Duodenal mucosa (tissue), 2 donors: ENCODE measurements around the gene GGNBP2.

Experiments used
- H3K27ac ChIP-seq: one replicate; pipeline ENCODE4 v1.7.0; 2013; ENCODE audit warnings: low read depth, low read length
- H3K27me3 ChIP-seq, 2 donors: one replicate each; pipeline ENCODE4 v1.7.0; 2013; ENCODE audit warnings: low read length in 2 of 2, control low read depth in 1 of 2; ENCODE audit not compliant: insufficient read depth in 2 of 2, control insufficient read depth in 1 of 2
- H3K36me3 ChIP-seq, 2 donors: one replicate each; pipeline ENCODE4 v1.7.0; 2013; ENCODE audit warnings: low read length in 2 of 2, control low read depth in 1 of 2; ENCODE audit not compliant: insufficient read depth in 2 of 2, control insufficient read depth in 1 of 2
- H3K4me1 ChIP-seq, 2 donors: one replicate each; pipeline ENCODE4 v1.7.0; 2013; ENCODE audit warnings: low read length in 2 of 2, control low read depth in 1 of 2; ENCODE audit not compliant: insufficient read depth in 2 of 2, control insufficient read depth in 1 of 2
- H3K4me3 ChIP-seq, 2 donors: one replicate each; pipeline ENCODE4 v1.7.0; 2013; ENCODE audit warnings: low read length in 2 of 2, low read depth in 1 of 2
- H3K9ac ChIP-seq, 2 donors: one replicate each; pipeline ENCODE4 v1.7.0; 2013; ENCODE audit warnings: low read length in 2 of 2, low read depth in 1 of 2
- H3K9me3 ChIP-seq, 2 donors: one replicate each; pipeline ENCODE4 v1.7.0; 2013; ENCODE audit warnings: low read length in 2 of 2, control low read depth in 1 of 2; ENCODE audit not compliant: control insufficient read depth in 1 of 2

Gene GGNBP2

DNA sequence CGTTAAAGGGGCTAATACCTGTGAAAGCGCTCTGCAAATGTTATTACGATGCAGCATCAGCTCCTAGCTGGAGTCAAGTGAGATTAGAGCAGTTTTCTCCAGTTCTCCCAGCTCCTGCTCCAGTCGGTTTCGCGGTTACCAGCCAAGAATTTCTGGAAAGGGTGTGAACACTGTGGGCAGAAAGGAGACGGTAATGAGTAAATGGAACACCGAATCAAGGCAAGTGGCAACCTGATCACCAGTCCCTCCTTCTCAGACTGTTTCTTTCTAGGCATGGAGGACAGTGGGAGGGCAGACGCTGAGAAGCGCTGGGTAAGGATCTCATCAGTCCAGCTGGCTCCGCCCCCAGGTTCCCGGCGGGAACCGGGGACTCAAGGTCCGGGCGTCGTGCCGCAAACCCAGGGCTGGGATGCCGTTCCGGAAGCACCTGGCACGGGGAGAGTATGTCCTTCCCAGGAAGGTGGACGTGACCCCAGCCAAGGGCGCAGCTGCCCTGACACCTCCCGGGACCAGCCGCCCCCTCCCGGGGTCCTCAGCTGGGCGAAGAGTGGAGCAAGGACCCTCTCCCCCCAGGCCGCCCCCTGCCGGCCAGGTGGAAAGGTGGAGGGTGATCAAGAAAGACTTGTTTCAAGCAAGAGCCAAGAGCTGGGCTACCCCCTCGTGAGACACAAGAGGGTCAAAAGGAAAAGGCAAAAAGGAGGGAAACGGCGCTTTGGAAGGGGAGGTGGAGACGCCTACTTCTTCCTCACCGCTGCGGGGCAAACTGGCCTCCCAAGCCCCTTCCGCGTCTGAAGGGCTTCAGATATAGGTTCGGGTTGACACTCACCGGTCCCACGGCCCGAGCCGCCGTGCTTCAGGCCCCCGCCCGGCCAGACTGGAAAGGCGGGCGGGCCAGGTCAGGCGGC is 10.5 kb upstream of the GGNBP2 start:
- no peaks in the 10 kb centered on the region for H3K27me3 ChIP-seq
- peak overlapping the region; percentile 85 to 98 for H3K4me3 ChIP-seq
- peak overlapping the region; percentile 97 for H3K27ac ChIP-seq
- H3K9ac ChIP-seq = peak overlapping the region; percentile 89 to 96
- peaks cover 5 to 15% of the 10 kb centered on the region in 2 donors for H3K4me1 ChIP-seq
- peaks cover 16 to 34% of the 10 kb centered on the region in 2 donors for H3K36me3 ChIP-seq
- H3K9me3 ChIP-seq = no peaks in the 10 kb centered on the region

DNA sequence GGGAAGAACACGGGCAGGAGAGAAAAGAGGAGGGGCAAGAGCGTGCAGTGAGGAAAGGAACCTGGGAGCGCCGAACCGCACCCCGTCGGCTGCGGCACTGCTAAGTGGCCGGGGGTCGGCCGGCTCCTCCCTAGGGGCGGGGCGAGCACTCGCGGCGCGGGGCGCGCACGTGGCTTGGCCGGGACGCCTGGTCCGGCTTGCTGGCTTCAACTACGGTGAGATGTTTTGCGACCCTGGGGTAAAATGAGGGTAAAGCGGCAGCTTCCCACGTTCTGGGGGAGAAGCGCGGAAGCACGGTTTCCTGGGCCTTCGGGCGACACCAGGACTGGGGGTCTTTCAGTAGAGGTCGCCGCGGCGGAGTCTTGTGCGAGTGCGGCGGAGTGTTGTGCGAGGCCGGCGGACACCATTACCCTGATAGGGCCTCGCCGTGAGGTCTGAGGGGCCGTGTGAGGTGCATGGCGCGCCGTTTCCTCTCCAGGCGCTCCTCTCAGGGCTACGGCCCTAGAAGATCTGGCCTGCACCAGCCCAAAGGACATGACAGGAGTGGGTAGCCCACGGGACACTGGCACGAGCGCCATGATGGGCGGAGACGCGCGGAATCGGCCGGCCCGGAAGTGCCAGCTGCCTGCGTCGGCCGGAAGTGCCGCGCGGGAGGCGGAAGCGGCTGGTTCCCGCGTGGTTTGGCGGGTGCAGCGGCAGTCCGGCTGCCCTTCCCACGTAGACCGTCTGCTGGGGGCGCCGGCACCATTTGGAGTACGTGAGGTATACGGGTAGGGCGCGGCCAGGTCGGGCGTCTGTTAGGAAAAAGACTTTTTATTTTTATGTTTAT is 9.7 kb upstream of the GGNBP2 start, which contains the start of the genes MYO19 and PIGW:
Gene MYO19, minus strand, starts transcription at position 29 of the 829 bp plus-strand sequence. CDS start 2,330 bp downstream, outside the sequence.
Gene PIGW, plus strand, starts transcription at position 148 of the 829 bp plus-strand sequence. CDS start 2,115 bp downstream, outside the sequence.
- H3K36me3 ChIP-seq = peaks cover 16 to 30% of the 10 kb centered on the region in 2 donors

DNA sequence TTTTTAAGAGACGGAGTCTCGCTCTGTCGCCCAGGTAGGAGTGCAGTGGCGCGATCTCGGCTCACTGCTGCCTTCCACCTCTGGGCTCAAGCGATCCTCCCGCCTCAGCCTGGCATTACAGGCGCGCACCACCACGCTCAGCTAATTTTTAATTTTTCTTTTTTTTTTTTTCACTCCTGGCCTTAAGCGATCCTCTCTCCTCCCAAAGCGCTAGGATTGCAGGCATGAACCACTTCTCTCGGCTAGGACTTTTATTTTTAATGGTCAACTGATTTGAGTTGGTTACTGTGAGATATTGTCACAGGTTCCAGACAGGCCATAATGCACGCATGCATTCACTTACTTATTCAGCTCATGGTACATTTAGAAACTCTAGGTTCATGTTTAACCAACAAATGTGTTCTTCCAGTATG is 9.0 kb upstream of the GGNBP2 start:
- Histone ChIP-seq H3K36me3 (peaks cover 16 to 30% of the 10 kb centered on the region in 2 donors), H3K27ac (no peak overlapping the region), H3K9me3 (no peaks in the 10 kb centered on the region), H3K27me3 (no peaks in the 10 kb centered on the region), H3K4me1 (peaks cover 5 to 15% of the 10 kb centered on the region in 2 donors), H3K4me3 (peak overlapping the region; percentile 85 to 98), H3K9ac (peak overlapping the region; percentile 89 to 96)

More for the DNA sequence above, 9.7 kb upstream of the GGNBP2 start, which contains the start of the genes MYO19 and PIGW:
- Histone ChIP-seq H3K4me3 (peak within 1 kb of the TSS; percentile 85 to 98), H3K9ac (peak within 1 kb of the TSS; percentile 89 to 96), H3K27me3 (no peaks in the 10 kb centered on the region), H3K9me3 (no peaks in the 10 kb centered on the region), H3K4me1 (peaks cover 5 to 15% of the 10 kb centered on the region in 2 donors), H3K27ac (peak within 1 kb of the TSS; percentile 97)

DNA sequence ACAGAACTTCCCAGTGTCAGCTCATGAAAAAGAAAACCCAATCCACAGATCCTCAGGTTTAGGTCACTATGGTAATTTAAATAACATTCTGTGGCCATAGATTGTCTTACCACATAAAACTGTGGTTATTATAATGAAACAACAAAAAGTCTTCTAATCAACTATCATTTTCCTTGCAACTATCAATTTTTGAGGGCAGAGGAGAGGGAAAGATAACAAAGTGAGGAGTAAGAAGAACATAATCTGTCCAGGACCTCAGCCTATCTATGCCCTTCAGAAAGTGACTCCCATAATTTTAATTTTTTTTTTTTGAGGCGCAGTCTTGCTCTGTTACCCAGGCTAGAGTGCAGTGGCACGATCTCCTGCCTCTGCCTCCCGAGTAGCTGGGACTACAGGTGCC is 4.0 kb upstream of the GGNBP2 start:
- peaks cover 4 to 6% of the 10 kb centered on the region in 2 donors for H3K36me3 ChIP-seq
- H3K9ac ChIP-seq = no peak overlapping the region
- no peak overlapping the region for H3K4me3 ChIP-seq
- H3K9me3 ChIP-seq = no peaks in the 10 kb centered on the region
- no peaks in the 10 kb centered on the region for H3K27me3 ChIP-seq
- H3K4me1 ChIP-seq = peaks cover 12 to 17% of the 10 kb centered on the region in 2 donors
- no peak overlapping the region for H3K27ac ChIP-seq

DNA sequence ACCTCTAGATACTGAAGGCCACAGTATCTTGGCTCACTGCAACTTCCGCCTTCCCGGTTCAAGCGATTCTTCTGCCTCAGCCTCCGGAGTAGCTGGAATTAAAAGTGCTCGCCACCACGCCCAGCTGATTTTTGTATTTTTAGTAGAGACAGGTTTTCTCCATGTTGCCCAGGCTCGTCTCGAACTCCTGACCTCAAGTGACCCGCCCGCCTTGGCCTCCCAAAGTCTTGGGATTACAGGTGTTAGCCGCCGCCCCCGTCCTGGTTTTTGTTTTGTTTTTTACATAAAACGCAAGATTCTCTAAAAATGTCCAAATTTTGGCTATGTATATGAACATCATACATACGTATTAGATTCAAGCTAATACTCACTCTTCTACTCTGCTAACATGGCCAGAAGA is 2.0 kb upstream of the GGNBP2 start:
- peaks cover 25 to 32% of the 10 kb centered on the region in 2 donors for H3K4me1 ChIP-seq
- peaks cover 0 to 7% of the 10 kb centered on the region in 2 donors for H3K36me3 ChIP-seq
- no peaks in the 10 kb centered on the region for H3K9me3 ChIP-seq
- no peaks in the 10 kb centered on the region for H3K27me3 ChIP-seq
- no peak overlapping the region for H3K9ac ChIP-seq
- no peak overlapping the region for H3K27ac ChIP-seq
- no peak overlapping the region for H3K4me3 ChIP-seq

DNA sequence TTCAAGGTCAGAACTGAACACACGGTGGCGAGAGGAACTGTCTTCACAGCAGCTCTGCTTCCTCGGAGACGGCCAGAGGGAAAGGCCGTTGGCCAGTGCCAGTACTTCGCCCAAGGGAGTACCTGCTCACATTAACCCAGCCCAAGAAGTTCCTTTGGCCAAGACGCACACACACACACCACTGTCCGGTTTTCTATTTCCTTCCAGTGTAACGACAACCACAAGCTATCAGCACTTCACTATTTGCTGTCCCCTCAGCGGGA is 744 bp upstream of the GGNBP2 start:
- Histone ChIP-seq H3K27ac (peak overlapping the region; percentile 100), H3K4me3 (peak overlapping the region; percentile 98), H3K4me1 (peaks cover 27 to 37% of the 10 kb centered on the region in 2 donors), H3K36me3 (peaks cover 0 to 5% of the 10 kb centered on the region in 2 donors), H3K27me3 (no peaks in the 10 kb centered on the region), H3K9me3 (no peaks in the 10 kb centered on the region), H3K9ac (peak overlapping the region; percentile 100)

DNA sequence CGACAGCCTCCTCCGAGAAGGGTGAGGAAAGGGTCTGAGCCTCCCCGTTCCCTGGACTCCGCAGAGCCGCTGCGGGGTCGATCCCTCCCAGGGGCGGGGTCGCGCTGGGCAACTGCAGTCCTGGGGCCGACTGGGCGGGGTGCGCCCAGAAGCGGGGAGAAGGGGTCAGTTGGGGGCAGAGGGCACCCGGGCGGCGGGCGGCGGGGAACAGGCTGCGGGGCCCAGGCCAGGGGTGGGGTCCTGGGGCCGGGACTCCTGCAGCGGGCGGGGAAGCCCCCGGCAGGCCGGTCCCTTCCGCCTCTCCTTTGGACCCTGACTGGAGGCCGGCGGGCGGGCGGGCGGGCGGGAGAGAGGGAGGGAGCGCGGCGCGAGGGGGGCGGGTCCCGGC is 352 bp downstream of the GGNBP2 start:
- H3K9me3 ChIP-seq = no peaks in the 10 kb centered on the region
- H3K4me3 ChIP-seq = peak overlapping the region; percentile 98
- H3K4me1 ChIP-seq = peaks cover 32 to 42% of the 10 kb centered on the region in 2 donors
- H3K27me3 ChIP-seq = no peaks in the 10 kb centered on the region
- H3K27ac ChIP-seq = peak overlapping the region; percentile 100
- H3K9ac ChIP-seq = peak overlapping the region; percentile 93 to 100
- H3K36me3 ChIP-seq = peaks cover 0 to 5% of the 10 kb centered on the region in 2 donors

DNA sequence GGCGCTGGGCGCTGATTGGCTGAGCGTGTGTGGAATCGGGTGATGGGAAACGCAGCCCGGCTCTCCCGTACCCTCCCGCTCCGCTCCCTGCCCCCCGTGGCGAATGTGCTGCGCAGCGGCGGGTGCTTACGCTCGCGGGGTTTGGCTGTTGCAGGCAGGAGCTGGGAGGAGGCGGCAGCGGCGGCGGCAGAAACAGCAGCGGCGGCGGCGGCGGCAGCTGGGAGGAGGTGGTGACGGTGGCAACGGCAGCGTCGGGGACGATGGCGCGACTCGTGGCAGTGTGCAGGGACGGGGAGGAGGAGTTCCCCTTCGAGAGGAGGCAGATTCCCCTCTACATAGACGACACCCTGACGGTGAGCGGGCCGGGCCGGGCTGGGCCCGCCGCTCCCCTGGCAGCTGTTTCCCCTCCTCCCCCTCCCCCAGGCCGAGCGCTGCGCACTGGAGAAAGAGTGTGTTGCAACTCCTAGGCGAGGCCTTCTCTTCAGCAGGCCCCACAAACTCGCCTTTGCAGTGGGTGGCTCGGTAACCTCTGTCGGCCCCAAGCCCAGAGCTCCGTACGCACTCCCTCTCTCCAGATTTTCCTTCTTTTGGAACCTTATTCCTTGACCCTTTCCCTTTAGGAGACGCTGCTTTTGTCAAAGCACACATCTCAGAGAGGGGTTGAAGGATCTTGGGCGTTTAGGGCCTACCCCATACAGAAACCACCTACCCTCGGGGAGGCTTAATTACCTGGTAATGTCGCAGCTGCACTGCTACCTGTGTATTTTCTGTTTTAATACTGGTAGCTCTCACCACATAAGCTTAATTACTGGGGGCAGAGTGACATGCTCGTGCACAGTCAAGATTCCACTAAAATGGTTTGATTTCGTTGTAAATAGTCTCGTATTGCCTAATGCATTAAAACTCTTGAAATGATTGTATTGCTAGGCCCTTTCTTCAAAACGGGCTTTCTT is 1.0 kb downstream of the GGNBP2 start:
- Histone ChIP-seq H3K27ac (peak overlapping the region; percentile 92), H3K4me3 (peak overlapping the region; percentile 83 to 94), H3K9ac (peak overlapping the region; percentile 86 to 97), H3K36me3 (peaks cover 0 to 5% of the 10 kb centered on the region in 2 donors), H3K9me3 (no peaks in the 10 kb centered on the region), H3K27me3 (no peaks in the 10 kb centered on the region), H3K4me1 (peaks cover 39 to 48% of the 10 kb centered on the region in 2 donors)

DNA sequence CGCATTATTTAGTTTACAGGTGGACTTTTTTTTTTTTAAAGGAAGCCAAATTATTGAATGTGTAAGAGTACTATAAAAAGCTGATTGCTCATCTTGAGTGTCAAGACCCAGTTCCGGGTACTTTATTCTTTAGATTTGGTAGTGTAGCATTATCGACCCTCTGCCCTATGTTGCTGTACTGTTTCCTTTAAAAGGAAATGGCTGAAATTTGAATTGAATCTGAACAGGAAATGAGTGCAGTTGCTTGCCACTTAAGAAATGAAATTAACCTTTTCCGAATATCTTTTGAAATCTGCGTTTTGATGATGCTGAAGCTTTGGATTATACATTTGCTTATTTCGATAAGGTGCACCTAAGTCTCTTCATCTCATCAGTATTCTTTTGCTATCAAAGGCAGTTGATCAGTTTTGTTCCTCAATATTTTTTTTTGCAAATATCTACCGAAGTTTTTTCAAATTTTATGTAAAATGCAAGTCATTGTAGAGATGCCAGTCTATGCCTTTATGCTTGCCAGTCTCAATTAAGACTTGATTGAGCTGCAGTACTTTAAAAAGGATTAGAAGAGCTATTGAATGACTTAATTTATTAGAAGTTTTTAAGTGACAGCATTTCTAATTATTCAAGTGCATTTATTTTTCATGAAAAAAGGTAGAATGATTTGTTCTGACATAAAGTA is 1.8 kb downstream of the GGNBP2 start:
- no peaks in the 10 kb centered on the region for H3K27me3 ChIP-seq
- peaks cover 41 to 49% of the 10 kb centered on the region in 2 donors for H3K4me1 ChIP-seq
- no peaks in the 10 kb centered on the region for H3K9me3 ChIP-seq
- peak overlapping the region; percentile 86 to 97 for H3K9ac ChIP-seq
- peak overlapping the region; percentile 92 for H3K27ac ChIP-seq
- peaks cover 0 to 5% of the 10 kb centered on the region in 2 donors for H3K36me3 ChIP-seq
- peak overlapping the region; percentile 83 to 94 for H3K4me3 ChIP-seq
